Skeletal muscle cell (primary cell): ENCODE results near the gene ACE.

ENCODE experiments used
- DNase-seq: peaks from one replicate; pipeline ENCODE4 v3.0.0-alpha.2; 2010; ENCODE audit warnings: low read depth
- H3K4me3 ChIP-seq: 2 replicates; pipeline ENCODE4 v1.5.1; 2011; ENCODE audit warnings: low read depth, mild to moderate bottlenecking, control low read depth, low read length, moderate library complexity

ACE gene

GRCh38 chr17:63529711-63530556, 53.1 kb downstream of the ACE start:
- no peak for DNase-seq
- H3K4me3 ChIP-seq, result no peak overlapping the region

GRCh38 chr17:63530557-63531021, 53.7 kb downstream of the ACE start:
- no peak for DNase-seq
- H3K4me3 ChIP-seq, result no peak overlapping the region

DNA sequence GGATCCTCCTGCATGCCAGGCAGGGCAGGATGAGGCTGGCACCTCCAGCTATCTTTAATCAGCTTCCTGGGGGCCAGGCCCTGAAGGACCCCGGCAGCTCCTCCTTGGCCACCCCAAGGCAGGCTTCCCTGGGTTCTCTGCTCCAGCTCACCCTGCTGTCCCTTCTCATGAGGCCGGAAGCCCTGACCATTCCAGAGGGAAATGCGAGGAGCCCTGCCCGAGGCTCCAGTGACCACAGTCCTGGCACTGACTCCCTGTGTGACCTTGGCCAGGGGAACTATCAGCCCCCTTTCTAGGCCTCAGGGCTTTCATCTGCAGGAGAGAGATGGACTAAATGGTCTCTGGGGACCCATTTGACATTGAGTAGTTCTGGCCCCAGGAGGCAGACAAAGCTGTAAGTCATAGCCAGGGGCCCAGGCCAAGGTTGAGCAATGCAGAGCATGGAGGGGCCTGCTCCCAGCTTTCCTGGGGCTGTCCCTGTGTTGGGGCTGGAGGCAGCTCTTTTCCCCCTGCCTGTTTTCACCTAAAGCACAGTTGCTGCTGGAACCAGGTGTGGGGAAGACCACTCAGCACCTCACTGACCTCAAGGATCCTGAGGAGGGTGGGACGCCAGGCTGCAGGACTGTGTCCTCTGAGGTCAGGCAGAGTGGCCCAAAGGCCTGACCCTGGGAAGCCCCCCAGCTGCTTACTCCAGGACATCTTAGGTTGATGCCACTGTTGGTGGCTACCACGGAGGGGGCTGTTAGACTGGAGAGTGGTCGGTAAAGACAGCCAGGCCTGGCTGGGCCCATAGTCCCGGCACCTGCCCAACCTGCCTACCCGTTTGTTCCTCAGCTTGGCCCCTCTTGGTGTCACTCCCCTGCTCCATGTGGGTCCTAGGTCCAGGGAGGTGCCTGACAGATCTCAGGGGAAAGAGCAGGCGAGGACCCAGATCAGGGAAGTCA, 54.4 kb downstream of the ACE start:
- DNase-seq, result no peak
- no peak overlapping the region for H3K4me3 ChIP-seq

- DNase-seq, result no peak
- no peak overlapping the region for H3K4me3 ChIP-seq
Observed at GRCh38 chr17:63533433-63534077, 56.7 kb downstream of the ACE start.

- H3K4me3 ChIP-seq, result no peak overlapping the region
- no peak for DNase-seq
Observed at GRCh38 chr17:63534078-63534570, 57.3 kb downstream of the ACE start.

- no peak overlapping the region for H3K4me3 ChIP-seq
- no peak for DNase-seq
Observed at GRCh38 chr17:63534816-63535455, 58.1 kb downstream of the ACE start.

DNA sequence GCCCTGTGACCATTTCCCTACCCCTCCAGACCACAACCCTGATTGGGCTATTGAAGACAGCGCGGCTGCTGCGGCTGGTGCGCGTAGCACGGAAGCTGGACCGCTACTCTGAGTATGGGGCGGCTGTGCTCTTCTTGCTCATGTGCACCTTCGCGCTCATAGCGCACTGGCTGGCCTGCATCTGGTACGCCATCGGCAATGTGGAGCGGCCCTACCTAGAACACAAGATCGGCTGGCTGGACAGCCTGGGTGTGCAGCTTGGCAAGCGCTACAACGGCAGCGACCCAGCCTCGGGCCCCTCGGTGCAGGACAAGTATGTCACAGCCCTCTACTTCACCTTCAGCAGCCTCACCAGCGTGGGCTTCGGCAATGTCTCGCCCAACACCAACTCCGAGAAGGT, 58.8 kb downstream of the ACE start:
- no peak overlapping the region for H3K4me3 ChIP-seq
- no peak for DNase-seq

GRCh38 chr17:63537001-63537400, 60.1 kb downstream of the ACE start:
- no peak overlapping the region for H3K4me3 ChIP-seq
- no peak for DNase-seq

DNA sequence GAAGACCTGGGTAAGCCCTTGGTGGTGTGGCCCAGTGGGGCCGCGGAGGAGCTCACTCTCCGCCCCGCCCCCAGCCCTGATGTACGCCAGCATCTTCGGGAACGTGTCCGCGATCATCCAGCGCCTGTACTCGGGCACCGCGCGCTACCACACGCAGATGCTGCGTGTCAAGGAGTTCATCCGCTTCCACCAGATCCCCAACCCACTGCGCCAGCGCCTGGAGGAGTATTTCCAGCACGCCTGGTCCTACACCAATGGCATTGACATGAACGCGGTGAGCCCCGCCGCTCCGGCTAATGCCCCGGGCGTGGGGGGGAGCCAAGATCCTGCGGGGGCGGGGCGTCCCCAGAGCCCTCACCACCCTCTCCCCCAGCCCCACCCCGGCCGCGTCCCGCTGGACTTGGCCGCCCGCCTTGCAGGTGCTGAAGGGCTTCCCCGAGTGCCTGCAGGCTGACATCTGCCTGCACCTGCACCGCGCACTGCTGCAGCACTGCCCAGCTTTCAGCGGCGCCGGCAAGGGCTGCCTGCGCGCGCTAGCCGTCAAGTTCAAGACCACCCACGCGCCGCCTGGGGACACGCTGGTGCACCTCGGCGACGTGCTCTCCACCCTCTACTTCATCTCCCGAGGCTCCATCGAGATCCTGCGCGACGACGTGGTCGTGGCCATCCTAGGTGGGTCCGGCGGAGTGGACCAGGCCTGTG, 61.3 kb downstream of the ACE start:
- no peak overlapping the region for H3K4me3 ChIP-seq
- DNase-seq, result no peak

- no peak overlapping the region for H3K4me3 ChIP-seq
- DNase-seq, result no peak
Observed at GRCh38 chr17:63538693-63539595, 62.1 kb downstream of the ACE start.

- no peak overlapping the region for H3K4me3 ChIP-seq
- no peak for DNase-seq
Observed at GRCh38 chr17:63540590-63540989, 63.7 kb downstream of the ACE start.

GRCh38 chr17:63542218-63542545, 65.3 kb downstream of the ACE start:
- DNase-seq, result no peak
- H3K4me3 ChIP-seq, result no peak overlapping the region

GRCh38 chr17:63542942-63543821, 66.3 kb downstream of the ACE start:
- H3K4me3 ChIP-seq, result no peak overlapping the region

GRCh38 chr17:63543822-63544420, 67.1 kb downstream of the ACE start:
- H3K4me3 ChIP-seq, result no peak overlapping the region
- DNase-seq, result no peak

More at GRCh38 chr17:63542942-63543821, 66.3 kb downstream of the ACE start:
- DNase-seq, result no peak

DNA sequence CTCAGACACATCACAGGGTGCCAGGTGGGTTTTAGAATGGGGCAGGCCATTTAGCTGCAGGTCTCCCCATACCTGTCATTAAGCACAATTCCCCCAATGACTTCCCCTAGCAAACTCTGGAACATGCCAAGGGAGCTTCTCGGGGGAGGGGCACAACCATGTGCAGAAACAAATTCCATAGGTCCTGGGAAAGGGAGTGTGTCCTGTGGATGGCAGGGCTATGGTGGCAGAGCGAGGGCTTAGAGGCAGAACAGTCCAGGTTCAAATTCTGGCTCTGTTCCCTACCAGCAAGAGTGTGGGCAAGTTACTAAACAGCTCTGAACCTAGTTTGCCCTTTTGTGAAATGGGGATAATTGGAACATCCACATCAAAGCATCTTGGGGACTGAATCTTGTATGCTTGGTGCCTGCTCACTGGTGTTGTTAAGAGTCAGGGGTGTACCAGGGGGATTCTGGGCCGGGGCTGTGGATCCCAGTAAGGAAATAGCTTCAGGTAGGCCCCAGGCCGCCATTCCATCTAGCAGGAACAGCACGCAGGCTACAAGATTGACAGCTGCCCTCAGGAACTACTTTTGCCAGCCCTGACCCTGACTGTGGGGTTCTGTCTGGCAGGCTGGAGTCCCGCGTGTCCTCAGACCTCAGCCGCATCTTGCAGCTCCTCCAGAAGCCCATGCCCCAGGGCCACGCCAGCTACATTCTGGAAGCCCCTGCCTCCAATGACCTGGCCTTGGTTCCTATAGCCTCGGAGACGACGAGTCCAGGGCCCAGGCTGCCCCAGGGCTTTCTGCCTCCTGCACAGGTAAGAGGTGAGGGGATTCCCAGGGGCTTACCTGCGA, 67.8 kb downstream of the ACE start:
- no peak overlapping the region for H3K4me3 ChIP-seq
- no peak for DNase-seq
